Activated T-helper 1 cell treated with anti-CD3 and anti-CD28 coated beads, Interleukin-2, amount 50 U/mL, for 16 hours (primary cell): Measurements from ENCODE around the gene ADAMTS18.

Experiments
- DNase-seq, 2 donors: peaks; one replicate each; pipeline ENCODE4 v3.0.0-alpha.2; 2020; ENCODE audit warnings: low read depth in 1 of 2, low spot score in 1 of 2

ADAMTS18 gene

GRCh38 chr16:77396461-77396860 is 38.4 kb downstream of the ADAMTS18 start:
- DNase-seq, result no peak

- DNase-seq, result no peak
Observed at GRCh38 chr16:77394699-77395098, 40.1 kb downstream of the ADAMTS18 start.

- no peak for DNase-seq
Observed at GRCh38 chr16:77393955-77394354, 40.9 kb downstream of the ADAMTS18 start.

- DNase-seq, result no peak
Observed at GRCh38 chr16:77387815-77388209, 47.0 kb downstream of the ADAMTS18 start.

GRCh38 chr16:77386831-77387814 is 47.7 kb downstream of the ADAMTS18 start:
- DNase-seq, result no peak

GRCh38 chr16:77385481-77385880 is 49.4 kb downstream of the ADAMTS18 start:
- no peak for DNase-seq

GRCh38 chr16:77383606-77384187 is 51.1 kb downstream of the ADAMTS18 start:
- DNase-seq, result no peak

GRCh38 chr16:77376358-77376757 is 58.5 kb downstream of the ADAMTS18 start:
- DNase-seq, result no peak

- DNase-seq, result no peak
Observed at GRCh38 chr16:77375396-77375795, 59.4 kb downstream of the ADAMTS18 start.

- no peak for DNase-seq
Observed at GRCh38 chr16:77374384-77374783, 60.5 kb downstream of the ADAMTS18 start.

GRCh38 chr16:77373726-77374125 is 61.1 kb downstream of the ADAMTS18 start:
- DNase-seq, result no peak

GRCh38 chr16:77364770-77365169 is 70.1 kb downstream of the ADAMTS18 start:
- DNase-seq, result no peak

- no peak for DNase-seq
Observed at GRCh38 chr16:77359065-77359502, 75.8 kb downstream of the ADAMTS18 start.

GRCh38 chr16:77353587-77354263 is 81.1 kb downstream of the ADAMTS18 start:
- no peak for DNase-seq

- DNase-seq, result no peak
Observed at GRCh38 chr16:77344341-77344740, 90.5 kb downstream of the ADAMTS18 start.

GRCh38 chr16:77336637-77337036 is 98.2 kb downstream of the ADAMTS18 start:
- no peak for DNase-seq

- DNase-seq, result no peak
Observed at GRCh38 chr16:77335652-77336234, 99.1 kb downstream of the ADAMTS18 start.

- no peak for DNase-seq
Observed at GRCh38 chr16:77332792-77333191, 102.0 kb downstream of the ADAMTS18 start.

- no peak for DNase-seq
Observed at GRCh38 chr16:77331802-77332586, 102.8 kb downstream of the ADAMTS18 start.

- no peak for DNase-seq
Observed at GRCh38 chr16:77331043-77331442, 103.8 kb downstream of the ADAMTS18 start.
